GM18868 (cell line): Measurements from ENCODE around the gene ACSS1.

Experiments used
- ATAC-seq: cut with Tn5 transposase; IDR thresholded peaks from one replicate; pipeline ENCODE4 v1.9.1; 2021; ENCODE audit warnings: mild to moderate bottlenecking, moderate library complexity; ENCODE audit not compliant: unreplicated experiment

Gene ACSS1

GRCh38 chr20:25061103-25061799 lies 3.3 kb upstream of the ACSS1 start:
- ATAC-seq, result no peak

DNA sequence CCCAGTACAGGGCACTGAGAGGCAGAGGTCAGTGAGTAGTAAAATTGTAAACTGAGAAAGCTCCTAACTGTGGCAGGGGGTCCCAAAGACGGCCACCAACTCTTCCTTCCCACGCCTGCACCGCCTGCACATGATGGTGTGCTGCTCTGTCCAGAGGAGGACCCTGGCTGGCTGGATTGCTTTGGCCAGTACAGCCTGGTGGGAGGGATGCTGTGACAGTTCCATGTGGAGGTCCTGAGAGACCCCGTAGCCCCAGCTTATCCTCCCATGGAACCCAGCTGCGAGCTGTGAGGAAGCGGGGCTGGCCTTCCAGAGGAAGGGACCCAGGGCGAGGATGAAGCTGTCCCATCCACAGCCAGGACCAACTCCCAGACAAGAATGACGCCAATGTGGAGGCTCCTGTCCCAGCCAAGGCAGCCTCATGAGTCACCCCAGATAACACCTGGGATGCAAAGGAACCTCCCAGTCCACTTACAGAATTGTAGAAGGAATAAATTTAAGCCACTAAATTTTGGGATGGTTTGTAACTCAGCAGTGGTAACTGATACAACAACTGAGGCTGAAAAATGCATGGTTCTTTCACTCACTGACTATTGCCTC lies 2.0 kb upstream of the ACSS1 start:
- ATAC-seq, result no peak

GRCh38 chr20:25058847-25059810 lies 1.2 kb upstream of the ACSS1 start:
- no peak for ATAC-seq

DNA sequence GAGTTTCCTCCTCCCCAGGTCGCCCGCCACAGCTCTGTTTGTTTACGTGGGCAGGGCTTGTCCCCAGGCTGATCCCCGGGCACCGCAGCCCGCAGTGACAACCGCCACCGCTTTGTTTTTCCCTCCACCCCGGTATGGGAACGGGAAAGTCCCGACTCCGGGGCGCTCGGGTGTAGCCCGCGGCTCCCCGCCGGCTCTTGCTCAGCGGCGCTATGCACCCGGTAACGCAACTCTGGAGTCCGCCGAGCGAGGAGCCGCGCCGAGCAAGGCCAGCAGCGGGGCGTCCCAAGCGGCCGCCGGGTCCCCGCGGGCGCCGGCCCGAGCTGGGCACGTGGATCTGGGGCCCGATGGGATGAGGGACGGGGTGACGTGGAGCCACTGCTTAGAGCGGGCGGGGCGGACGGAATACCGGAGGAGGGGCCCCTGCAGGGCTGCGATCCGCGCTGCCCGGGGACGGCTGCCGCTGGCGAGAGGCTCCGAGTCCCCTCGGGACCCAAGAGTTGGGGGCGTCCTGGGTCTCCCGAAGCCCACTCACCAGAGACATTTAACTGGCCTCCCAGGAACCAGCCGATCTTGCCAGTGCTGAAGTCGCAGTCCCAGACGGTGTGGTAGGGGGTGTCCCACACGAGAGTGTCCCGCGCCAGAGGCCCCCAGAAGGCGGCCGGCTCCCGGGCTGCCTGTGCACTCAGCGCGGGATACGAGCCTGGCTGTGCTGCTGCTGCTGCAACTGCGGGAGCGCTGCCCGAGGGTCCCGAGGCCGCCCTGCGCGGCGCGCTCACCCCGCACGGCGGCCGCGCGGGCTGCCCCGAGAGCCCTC lies 497 bp downstream of the ACSS1 start:
- ATAC-seq, result peak; percentile 36

DNA sequence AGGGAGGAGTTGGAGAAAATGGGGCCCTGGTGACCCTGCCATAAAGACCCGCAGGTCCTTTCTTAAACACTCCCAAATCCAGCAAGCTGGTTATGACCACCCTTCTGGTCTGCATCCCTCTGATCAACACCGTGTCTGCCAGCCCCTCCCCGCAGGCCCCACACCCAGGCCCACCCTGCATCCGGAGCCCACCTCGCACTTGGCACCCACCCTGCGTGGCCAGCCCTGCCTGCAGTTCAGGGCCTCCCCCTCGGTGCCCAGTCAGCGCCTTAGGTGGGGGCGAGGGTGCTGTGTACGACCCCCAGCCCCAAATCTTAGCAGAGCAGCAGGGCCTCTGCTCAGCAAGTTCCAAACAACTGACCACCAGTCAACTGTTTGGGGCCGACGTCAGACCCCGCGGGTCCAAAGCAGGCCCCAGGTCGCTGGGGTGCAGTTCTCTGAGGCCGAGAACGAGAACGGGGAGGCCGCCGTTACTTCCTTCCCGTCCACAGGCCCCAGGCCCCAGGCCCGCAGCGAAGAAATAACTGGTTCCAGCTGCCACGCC lies 1.2 kb downstream of the ACSS1 start:
- ATAC-seq, result no peak

- ATAC-seq, result no peak
Measured at GRCh38 chr20:25055711-25056495, 2.0 kb downstream of the ACSS1 start.

DNA sequence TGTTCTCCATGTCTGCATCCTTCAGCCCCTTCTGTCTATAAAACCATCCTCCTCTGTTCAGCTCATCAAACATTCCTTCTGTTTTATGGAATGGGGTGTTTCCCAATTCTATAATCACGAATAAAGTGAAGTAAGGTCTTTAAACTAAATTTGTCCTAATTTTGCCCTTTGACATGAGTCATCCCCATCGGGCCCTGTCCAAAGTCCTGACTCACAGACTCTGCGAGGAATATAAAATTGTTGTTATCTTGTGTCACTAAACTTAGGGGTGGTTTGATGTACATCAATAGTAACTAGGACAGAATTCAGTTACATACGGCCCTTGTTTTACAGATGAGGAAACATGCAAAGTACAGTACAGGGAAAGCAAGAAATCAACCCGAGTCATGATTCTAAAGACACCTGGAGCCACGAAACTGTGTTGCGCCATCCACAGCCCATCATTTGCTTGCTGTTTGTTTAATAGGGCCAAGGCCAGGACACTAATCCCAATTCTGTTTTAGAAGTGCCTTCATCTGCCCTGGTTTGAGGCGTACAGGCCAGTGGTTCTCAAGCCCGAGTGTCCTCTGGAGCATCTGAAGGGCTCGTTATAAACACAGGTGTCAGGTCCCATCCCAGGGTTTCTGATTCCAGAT lies 2.8 kb downstream of the ACSS1 start:
- no peak for ATAC-seq

GRCh38 chr20:25054096-25054820 lies 3.7 kb downstream of the ACSS1 start:
- no peak for ATAC-seq

DNA sequence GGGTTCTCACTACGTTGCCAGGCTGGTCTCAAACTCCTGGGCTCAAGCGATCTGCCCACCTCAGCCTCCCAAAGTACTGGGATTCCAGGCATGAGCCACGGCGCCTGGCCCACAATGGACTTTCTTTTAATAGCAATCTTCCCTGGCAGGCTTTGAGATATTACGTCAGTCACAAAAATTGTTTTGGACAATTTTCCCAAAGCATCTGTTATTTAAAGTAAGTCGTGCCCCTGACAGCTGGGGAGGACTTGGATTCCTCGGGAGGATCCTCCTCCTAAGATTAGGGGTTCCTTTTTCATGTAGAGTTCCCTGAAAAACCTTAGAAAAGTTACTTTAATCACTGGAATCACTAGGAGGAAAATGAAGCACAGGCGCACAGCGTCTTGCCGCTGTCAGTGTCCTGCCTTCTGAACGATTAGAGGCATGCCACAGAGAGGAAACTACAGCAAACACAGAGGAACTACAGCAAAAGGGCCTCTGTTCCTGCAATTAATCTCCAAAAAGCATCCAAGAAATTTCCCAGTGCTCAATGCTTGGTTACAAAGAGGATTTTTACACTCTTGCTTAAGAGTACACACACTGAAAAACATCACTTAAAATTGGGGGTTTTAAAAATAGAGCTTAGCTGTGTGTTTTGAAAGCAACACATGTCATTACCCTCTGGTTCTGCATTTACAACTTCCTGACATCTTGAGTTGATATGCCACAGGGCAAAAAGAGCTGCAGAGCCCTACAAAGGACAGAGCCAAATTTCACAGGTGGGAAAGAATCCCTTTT lies 4.5 kb downstream of the ACSS1 start:
- ATAC-seq, result no peak

DNA sequence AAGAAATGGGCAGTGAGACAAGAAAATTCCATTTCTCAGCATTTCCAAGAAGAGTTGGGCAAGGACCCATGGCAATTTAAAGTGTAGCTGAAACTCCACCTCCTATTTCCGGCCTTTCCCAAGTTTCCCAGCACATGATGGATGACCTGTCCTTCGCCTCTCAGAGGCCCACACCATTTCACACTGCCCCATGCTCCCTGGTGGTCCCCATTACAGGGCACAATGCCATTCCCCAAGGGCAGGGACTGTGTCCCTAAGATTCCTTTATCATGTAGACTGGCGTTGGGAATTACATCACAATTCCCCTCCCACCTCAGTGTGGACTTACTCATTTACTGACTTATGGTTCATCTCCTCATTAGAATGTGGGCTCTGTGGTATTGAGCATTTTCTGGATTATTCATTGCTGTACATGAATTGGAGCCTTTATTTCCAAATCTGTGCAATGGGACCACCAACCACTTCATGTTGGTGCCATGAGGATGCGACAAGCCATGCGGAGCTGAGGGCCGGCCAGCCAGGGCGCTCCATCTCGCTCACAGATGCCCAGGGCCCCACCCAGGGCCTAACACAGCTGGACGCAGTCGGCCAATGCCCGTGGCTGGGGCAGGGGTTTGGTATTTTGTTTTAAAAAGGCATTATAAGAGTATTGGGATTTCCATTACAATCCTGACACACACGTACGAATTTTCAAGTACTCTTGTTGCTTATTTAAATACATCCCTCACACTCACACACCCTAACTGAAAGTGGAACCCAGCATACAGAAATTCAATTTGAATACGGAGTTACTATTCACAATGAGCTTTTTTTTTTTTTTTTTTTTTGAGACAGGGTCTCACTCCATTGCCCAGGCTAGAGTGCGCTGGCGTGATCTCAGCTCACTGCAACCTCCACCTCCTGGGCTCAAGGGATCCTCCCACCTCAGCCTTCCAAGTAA lies 5.4 kb downstream of the ACSS1 start:
- ATAC-seq, result no peak

DNA sequence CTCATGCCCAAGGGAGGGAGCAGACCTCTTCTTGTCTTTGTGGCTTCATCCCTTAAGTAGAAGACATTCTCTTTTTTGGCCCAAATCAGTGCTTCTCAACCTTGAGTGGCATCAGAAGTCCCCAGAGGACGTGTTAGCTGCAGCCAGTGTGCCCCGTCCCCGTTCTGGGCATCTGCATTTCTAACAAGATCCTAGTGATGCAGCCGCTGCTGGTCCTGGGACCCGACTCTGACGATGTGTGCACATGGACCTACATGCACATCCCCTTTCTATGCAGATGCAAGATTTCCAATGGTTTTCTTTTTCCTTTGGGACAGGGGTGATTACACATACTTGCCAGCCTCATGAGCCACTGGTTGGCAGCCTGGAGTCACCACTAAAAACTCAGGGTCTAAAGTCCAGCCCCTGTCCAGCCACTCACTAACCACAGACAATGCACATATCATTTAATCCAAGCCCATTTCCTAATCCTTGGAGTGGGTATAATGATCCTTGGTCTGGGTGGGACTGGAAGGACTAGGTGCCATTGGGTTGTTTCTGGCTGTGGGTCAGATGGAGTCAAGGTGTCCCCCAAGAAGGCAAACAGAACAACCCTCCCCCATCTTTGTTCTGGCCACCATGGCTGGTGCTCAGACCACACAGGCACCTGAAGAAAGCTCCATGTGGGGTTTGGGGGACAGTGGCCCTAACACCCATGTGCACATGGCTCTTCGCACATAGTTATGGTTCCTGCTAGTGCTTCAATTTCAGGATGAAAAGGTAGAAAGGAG lies 6.4 kb downstream of the ACSS1 start:
- no peak for ATAC-seq

DNA sequence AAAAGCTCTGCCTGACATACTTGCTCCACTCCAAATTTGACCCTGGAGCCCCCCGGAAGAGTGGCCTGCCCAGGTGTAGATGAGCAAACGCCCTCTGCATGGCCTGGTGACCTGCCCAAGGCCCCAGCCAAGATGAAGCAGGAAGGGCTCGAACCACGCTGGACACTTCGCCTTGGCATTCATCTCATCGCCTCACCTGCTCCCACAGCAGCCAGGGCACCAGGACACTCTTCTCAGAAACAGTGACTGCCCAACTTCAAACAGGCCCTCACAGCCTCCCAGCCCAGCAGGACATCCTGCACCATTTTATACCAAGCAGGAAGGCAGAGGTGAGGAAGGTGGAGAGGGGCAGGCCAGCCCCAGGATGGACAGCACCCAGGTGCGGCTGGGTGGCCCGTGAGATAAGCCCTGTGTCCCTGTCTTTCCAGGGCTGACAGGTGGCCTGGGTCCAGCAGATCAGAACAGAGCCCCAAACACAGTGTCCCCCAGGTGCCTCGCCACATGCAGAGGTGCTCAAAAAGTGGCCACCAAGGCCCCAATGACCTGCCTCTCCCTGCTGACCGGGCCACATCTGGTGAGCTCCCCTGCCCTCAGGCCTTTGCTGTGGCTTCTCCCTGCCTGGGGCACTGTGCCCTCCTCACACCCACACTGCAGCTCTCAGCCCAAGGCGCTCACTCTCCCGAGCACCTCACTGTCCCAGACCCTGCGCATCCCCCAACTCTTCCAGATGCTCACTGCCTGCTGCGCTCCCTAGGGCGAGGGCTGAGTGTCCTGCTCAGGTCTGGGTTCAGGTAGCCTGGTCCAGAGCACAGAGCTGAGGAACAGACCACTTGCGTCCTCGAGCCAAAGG lies 7.2 kb downstream of the ACSS1 start:
- ATAC-seq, result no peak

GRCh38 chr20:25050082-25050481 lies 7.9 kb downstream of the ACSS1 start:
- no peak for ATAC-seq

- no peak for ATAC-seq
Measured at GRCh38 chr20:25049261-25050060, 8.5 kb downstream of the ACSS1 start.
